Keratinocyte (primary cell): Measurements from ENCODE around the gene PARD3B. TPM values are rescaled to one million over a fixed set of nuclear protein-coding genes. Genes with fewer than 3 reads are reported as not detected.

Experiments used
- DNase-seq: peaks from one replicate; pipeline ENCODE4 v3.0.0-alpha.2; 2011; ENCODE audit warnings: low read depth, missing footprints, low spot score
- FAIRE-seq: peaks from 2 replicates; lab custom pipeline; 2011; peaks lifted over from hg19 to GRCh38; lab: Jason Lieb, UNC
- H2AFZ ChIP-seq: 2 replicates; pipeline ENCODE4 v1.6.0; 2012; ENCODE audit warnings: low read length, control low read depth, inconsistent platforms; ENCODE audit not compliant: control insufficient read depth
- H3K27ac ChIP-seq: 2 replicates; pipeline ENCODE4 v1.5.1; 2011; ENCODE audit warnings: low read length; ENCODE audit not compliant: control insufficient read depth, insufficient read depth
- H3K27me3 ChIP-seq: 3 replicates; pipeline ENCODE4 v1.6.0; 2011; ENCODE audit warnings: low read length; ENCODE audit not compliant: control insufficient read depth, insufficient read depth; ENCODE audit errors: extremely low read depth
- H3K36me3 ChIP-seq, 2 experiments: 2 replicates in 1 of 2; 3 replicates in 1 of 2; pipeline ENCODE4 v1.5.1; 2011; ENCODE audit warnings: low read length in 2 of 2, mild to moderate bottlenecking in 1 of 2; ENCODE audit not compliant: control insufficient read depth in 2 of 2, insufficient read depth in 2 of 2; ENCODE audit errors: extremely low read depth in 1 of 2
- H3K4me1 ChIP-seq: 3 replicates; pipeline ENCODE4 v1.5.1; 2011; ENCODE audit warnings: low read length; ENCODE audit not compliant: control insufficient read depth, insufficient read depth; ENCODE audit errors: extremely low read depth
- H3K4me2 ChIP-seq: 3 replicates; pipeline ENCODE4 v1.6.0; 2011; ENCODE audit warnings: low read depth, low read length; ENCODE audit not compliant: control insufficient read depth, insufficient read depth; ENCODE audit errors: extremely low read depth
- H3K4me3 ChIP-seq, 3 experiments: fragments of 200-600 bp in 1 of 3; sonication (generic) in 1 of 3; 2 replicates in 2 of 3; 3 replicates in 1 of 3; pipeline ENCODE4 v1.5.1; 2011 to 2016; ENCODE audit warnings: low read length in 3 of 3, mild to moderate bottlenecking in 3 of 3, control low read depth in 2 of 3, inconsistent platforms in 1 of 3, low read depth in 1 of 3, mixed read lengths in 1 of 3, mixed run types in 1 of 3, moderate library complexity in 1 of 3; ENCODE audit not compliant: control insufficient read depth in 2 of 3, insufficient read depth in 2 of 3; ENCODE audit errors: extremely low read depth in 1 of 3
- H3K79me2 ChIP-seq: 2 replicates; pipeline ENCODE4 v1.6.0; 2012; ENCODE audit warnings: low read length; ENCODE audit not compliant: control insufficient read depth, insufficient read depth
- H3K9ac ChIP-seq: 3 replicates; pipeline ENCODE4 v1.6.0; 2011; ENCODE audit warnings: low read length; ENCODE audit not compliant: control insufficient read depth, insufficient read depth; ENCODE audit errors: extremely low read depth
- H3K9me1 ChIP-seq: 3 replicates; pipeline ENCODE4 v1.6.0; 2011; ENCODE audit warnings: low read length; ENCODE audit not compliant: control insufficient read depth, insufficient read depth; ENCODE audit errors: extremely low read depth
- H3K9me3 ChIP-seq: 2 replicates; pipeline ENCODE4 v1.5.1; 2012; ENCODE audit warnings: low read depth, low read length; ENCODE audit not compliant: control insufficient read depth
- H4K20me1 ChIP-seq: 3 replicates; pipeline ENCODE4 v1.6.0; 2011; ENCODE audit warnings: low read length; ENCODE audit not compliant: control insufficient read depth, insufficient read depth; ENCODE audit errors: extremely low read depth
- CTCF ChIP-seq, 3 experiments: IDR thresholded peaks in 1 of 3; conservative IDR thresholded peaks in 1 of 3; optimal IDR thresholded peaks in 1 of 3; 2 replicates in 2 of 3; 3 replicates in 1 of 3; pipeline versions ENCODE3 to v1.5.1; 2011; ENCODE audit warnings: low read length in 3 of 3, mild to moderate bottlenecking in 3 of 3, moderate library complexity in 2 of 3, control low read depth in 1 of 3, inconsistent platforms in 1 of 3; ENCODE audit not compliant: insufficient read depth in 2 of 3; ENCODE audit errors: extremely low read depth in 1 of 3
- EZH2 ChIP-seq: IDR thresholded peaks from one replicate; pipeline ENCODE4 v1.6.1; 2012; ENCODE audit warnings: inconsistent platforms, mild to moderate bottlenecking, low read length, moderate library complexity
- dilution Hi-C: fragments of 300-500 bp; cut with MboI; formaldehyde crosslinking; loops from one replicate; pipeline ENCODE4 v1.7.0; 2020; ENCODE audit warnings: low sequenced_read_pairs; ENCODE audit not compliant: extremely low pct_ligation_motif_present
- polyA plus RNA-seq, 5 experiments: library from polyadenylated mRNA; depleted of rRNA in 3 of 5; stranded (reverse) in 3 of 5; stranded (forward) in 1 of 5; unstranded in 1 of 5; fragments of >200 nt; gene quantifications; 1 replicate in 1 of 5; 2 replicates in 3 of 5; 3 replicates in 1 of 5; pipeline versions ENCODE4 v1.2.1 to v1.2.3, GENCODE V29; 2011 to 2012; ENCODE audit warnings: missing spikeins in 2 of 5, low read depth in 1 of 5, low replicate concordance in 1 of 5

PARD3B gene
- polyA plus RNA-seq, 1 donor (not counting 4 experiments of a cell fraction or from before 2014, with no cell fraction given): 1.2 TPM

DNA sequence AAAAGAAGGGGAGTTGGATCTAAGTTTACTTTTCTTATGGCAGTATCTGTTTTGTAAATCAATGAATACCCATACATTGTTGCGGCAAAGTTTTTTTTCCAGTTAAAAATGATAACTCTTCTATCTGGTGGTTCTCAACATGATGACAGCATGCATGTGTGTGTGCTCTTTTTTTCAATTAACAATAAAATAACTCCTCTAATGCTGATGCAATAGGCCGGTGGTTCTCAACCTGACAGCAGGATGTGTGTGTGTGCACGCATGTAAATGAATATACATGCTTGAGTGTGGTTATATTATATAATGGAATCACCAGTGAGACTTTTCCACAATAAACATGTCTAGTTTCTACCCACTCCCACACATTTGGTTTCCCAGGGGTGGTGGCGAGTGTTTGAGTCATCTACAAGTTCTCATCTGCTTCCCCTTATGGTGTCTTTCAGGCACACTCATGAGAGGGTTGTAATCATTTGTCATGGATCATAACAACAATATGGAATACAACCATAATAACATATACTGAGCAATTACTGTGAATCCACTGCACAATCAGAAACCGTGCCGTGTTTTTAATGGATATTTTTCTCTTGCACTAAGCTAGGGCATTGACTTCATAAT is 31.2 kb downstream of the PARD3B start:
- no peak overlapping the region for H3K4me2 ChIP-seq
- no peaks in the 10 kb centered on the region for H3K79me2 ChIP-seq
- H3K9me1 ChIP-seq: no peaks in the 10 kb centered on the region
- TF ChIP-seq EZH2: no peak
- no peak for TF ChIP-seq CTCF (optimal IDR thresholded peaks at IDR 0.05 in 1 of 3, IDR thresholded peaks at IDR 0.05 in 1 of 3, conservative IDR thresholded peaks at IDR 0.05 in 1 of 3; ENCODE audit: extremely low read depth in 1 of 3, insufficient read depth in 2 of 3, low read length in 3 of 3)
- no peaks in the 10 kb centered on the region for H4K20me1 ChIP-seq
- no peaks in the 10 kb centered on the region for H3K36me3 ChIP-seq
- no peak overlapping the region for H3K4me3 ChIP-seq
- no peaks in the 10 kb centered on the region for H3K4me1 ChIP-seq
- dilution Hi-C loops: no loop called here
- H3K9me3 ChIP-seq: no peaks in the 10 kb centered on the region
- H2AFZ ChIP-seq: no peak overlapping the region
- H3K9ac ChIP-seq: no peak overlapping the region
- FAIRE-seq (no peak), DNase-seq (no peak)
- H3K27me3 ChIP-seq: no peaks in the 10 kb centered on the region
- no peak overlapping the region for H3K27ac ChIP-seq

GRCh38 chr2:204578928-204579598 is 33.8 kb downstream of the PARD3B start:
- H2AFZ ChIP-seq: no peak overlapping the region
- H3K4me3 ChIP-seq: no peak overlapping the region
- no peaks in the 10 kb centered on the region for H3K79me2 ChIP-seq
- TF ChIP-seq CTCF (optimal IDR thresholded peaks at IDR 0.05 in 1 of 3, IDR thresholded peaks at IDR 0.05 in 1 of 3, conservative IDR thresholded peaks at IDR 0.05 in 1 of 3; ENCODE audit: extremely low read depth in 1 of 3, insufficient read depth in 2 of 3, low read length in 3 of 3) (no peak), EZH2 (no peak)
- no peak overlapping the region for H3K4me2 ChIP-seq
- no peaks in the 10 kb centered on the region for H4K20me1 ChIP-seq
- no peak overlapping the region for H3K27ac ChIP-seq
- H3K27me3 ChIP-seq: no peaks in the 10 kb centered on the region
- H3K9me3 ChIP-seq: no peaks in the 10 kb centered on the region
- FAIRE-seq: no peak
- H3K9ac ChIP-seq: no peak overlapping the region
- no peaks in the 10 kb centered on the region for H3K36me3 ChIP-seq
- H3K4me1 ChIP-seq: no peaks in the 10 kb centered on the region
- dilution Hi-C loops: no loop called here
- no peaks in the 10 kb centered on the region for H3K9me1 ChIP-seq
- DNase-seq: no peak
